HS-27A (cell line): ENCODE measurements around the gene HMBS.
"Not testable (repeated sequence)": the region's sequence is repeated elsewhere in the genome, so short reads cannot be mapped to it uniquely, and the experiment has no call there.

Experiments used
- DNase-seq: peaks from one replicate; pipeline ENCODE4 v3.0.0-alpha.2; 2012; ENCODE audit warnings: low read depth, missing footprints

HMBS gene

GRCh38 chr11:119100994-119101758 is 16.5 kb downstream of the HMBS start:
- no peak for DNase-seq

- DNase-seq = peak; percentile 84
Observed at GRCh38 chr11:119101759-119102423, 17.2 kb downstream of the HMBS start, which contains the start of gene DPAGT1. TSS of gene DPAGT1 (minus strand) at chr11:119101853. CDS start at chr11:119101655, 198 bp downstream.

DNA sequence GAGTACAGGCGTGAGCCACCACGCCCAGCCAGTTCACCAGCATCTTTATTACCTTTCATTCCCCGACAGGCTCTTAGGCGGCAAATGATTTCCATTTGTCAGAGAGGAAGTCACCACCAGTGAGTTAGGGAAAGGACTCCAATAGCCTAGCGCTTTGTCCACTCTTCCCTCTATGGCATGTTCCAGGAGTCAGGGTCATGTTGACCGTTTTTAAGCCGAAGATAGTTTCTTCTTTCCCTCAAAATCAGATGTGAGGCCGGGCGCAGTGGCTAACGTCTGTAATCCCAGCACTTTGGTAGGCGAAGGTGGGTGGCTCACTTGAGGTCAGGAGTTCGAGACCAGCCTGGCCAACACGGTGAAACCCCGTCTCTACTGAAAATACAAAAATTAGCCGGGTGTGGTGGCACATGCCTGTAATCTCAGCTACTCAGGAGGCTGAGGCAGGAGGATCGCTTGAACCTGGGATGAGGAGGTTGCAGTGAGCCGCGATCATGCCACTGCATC is 18.5 kb downstream of the HMBS start:
- not testable (repeated sequence) for DNase-seq

GRCh38 chr11:119103793-119104192 is 19.1 kb downstream of the HMBS start:
- DNase-seq = no peak

GRCh38 chr11:119106564-119107537 is 22.2 kb downstream of the HMBS start, which contains the start of gene C2CD2L:
TSS of gene C2CD2L (plus strand) at chr11:119107344. CDS start at chr11:119107742, 398 bp downstream.
- no peak for DNase-seq

- DNase-seq = no peak
Observed at GRCh38 chr11:119107538-119108145, 23.0 kb downstream of the HMBS start.

GRCh38 chr11:119108146-119108856 is 23.6 kb downstream of the HMBS start:
- DNase-seq = no peak

DNA sequence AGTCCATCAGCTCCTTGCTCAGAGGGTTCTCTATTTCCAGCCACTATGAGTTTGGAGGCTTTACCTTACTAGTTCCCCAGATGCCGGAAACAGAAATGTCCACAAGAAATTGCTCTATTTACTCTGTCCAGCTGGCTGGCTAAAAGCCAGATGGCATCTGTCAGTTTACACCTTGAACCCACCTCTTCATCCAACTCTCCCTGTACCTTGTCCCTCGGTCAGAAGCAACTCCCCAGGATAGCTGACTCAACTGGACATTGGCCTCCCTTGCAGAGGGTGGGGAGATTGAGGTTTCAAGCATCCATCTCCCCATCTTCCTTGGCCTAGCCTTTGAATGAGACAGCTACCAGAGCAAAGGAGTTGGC is 24.2 kb downstream of the HMBS start:
- no peak for DNase-seq

DNA sequence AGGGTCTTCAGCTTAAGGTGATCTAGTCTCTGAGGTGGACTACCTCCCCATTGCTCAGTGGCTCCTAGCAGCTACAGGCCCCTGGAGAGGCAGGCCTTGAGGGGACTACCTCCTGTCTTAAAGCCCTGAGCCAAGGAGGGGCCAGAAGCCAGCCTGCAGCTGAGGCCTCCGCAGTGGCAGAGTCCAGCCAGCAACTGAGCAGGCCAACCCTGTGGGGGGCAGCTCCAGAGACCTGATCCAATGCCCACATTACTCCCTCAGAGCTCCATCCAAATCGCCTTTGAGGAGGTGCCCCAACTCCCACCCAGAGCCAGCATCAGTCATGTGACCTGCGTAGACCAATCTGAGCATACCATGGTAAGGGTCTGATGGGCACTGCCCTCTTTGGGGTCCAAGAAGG is 25.2 kb downstream of the HMBS start:
- no peak for DNase-seq

DNA sequence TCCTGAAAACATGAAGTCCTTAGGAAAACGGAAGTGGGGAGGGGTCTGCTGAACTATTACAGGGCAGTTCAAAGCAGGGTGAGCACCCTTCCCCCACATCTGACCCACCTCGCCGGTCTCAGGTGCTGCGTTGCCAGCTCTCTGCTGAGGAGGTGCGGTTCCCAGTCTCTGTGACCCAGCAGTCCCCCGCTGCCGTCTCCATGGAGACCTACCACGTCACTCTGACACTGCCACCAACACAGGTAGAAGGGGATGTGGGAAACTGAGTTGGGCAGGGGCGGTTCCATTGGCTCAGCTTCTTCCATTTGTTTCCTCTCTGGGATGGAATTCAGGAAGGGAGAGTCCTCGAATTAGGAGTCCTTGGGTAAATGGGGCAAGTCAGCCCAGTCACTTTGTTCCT is 25.8 kb downstream of the HMBS start:
- DNase-seq = no peak

- no peak for DNase-seq
Observed at GRCh38 chr11:119111361-119111925, 26.8 kb downstream of the HMBS start.

DNA sequence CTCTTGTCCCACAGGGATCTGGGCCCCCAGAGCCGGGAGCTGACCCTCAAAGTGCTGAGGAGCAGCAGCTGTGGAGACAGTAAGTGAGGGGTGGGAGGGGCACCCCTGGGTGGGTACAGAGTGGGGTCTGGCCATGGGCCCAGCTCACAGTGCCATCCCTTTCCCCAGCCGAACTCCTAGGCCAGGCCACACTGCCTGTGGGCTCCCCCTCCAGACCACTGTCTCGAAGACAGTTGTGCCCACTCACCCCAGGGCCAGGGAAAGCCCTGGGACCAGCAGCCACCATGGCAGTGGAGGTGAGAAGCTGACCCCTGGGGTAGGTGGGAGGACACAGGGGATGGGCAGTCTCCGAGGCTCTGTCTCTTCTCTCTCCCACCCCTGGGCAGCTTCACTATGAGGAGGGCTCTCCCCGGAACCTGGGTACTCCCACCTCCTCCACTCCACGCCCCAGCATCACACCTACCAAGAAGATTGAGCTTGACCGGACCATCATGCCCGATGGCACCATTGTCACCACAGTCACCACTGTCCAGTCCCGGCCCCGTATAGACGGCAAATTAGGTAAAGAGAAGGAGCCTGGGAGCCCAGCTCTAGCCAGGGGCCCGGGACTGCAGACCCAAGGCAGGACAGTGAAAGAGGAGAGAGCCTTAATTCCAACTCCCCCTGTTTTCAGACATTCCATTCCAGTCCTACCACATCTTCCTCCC is 27.8 kb downstream of the HMBS start:
- DNase-seq = no peak

DNA sequence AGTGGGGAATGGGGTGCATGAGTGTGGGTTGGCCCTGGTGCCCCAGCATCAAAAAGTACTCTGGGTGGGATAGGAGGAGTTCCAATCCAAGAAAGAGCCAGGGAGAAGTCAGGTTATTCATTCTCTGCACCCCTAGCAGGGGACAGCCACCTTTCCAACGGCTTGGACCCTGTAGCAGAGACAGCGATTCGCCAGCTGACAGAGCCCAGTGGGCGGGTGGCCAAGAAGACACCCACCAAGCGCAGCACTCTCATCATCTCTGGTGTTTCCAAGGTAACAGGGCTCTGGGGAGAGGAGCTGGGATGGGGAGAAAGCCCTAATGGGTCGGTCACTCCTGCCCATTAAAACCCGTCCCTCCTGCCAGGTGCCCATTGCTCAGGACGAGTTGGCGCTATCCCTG is 29.0 kb downstream of the HMBS start:
- DNase-seq = no peak

- no peak for DNase-seq
Observed at GRCh38 chr11:119114351-119114750, 29.7 kb downstream of the HMBS start.

DNA sequence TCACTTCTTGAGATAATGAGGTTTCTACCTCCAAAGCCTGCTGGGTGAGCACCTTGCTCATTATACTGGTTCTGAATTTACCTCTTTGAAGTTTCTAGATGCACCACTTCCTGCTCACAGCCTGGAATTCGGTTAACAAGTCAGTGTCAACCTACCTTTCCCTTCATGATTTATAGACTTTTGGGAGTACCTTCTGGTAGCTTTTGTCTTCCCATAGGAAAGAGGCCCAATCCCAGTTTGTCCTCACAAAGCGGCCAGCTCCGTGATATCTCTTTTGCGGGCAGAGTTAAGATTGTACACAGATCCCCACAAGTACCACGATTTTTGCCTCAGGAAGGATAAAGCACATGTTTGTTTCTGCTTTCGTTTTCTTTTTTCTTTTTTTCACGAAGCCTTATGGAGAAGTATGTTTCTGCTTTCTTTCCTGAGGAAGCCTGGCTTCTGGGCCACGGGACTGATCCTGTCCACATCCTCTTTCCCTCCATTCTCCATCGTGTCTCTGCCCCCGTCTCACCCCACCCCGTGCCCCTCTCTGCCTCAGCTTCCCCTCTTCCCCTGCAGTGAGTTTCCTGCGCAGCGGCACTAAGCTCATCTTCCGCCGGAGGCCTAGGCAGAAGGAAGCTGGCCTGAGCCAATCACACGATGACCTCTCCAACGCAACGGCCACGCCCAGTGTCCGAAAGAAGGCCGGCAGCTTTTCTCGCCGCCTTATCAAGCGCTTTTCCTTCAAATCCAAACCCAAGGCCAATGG is 31.0 kb downstream of the HMBS start:
- DNase-seq = no peak

DNA sequence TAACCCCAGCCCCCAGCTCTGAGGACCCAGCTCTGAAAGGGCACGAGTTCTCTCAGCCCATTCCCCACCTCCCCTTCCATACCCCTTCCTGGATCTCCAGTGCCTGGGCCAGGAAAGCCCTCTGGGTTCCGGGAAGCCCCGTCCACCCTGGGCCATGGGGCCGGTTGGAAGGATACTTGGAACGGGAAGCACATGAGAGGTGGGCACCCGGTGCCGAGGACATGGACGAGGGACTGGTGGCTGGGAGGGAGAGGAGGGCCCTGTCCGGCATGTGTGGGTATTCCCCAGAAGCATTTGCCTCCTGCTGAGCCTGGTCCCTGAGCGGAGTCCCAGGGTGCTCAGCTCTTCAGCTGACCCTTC is 31.5 kb downstream of the HMBS start:
- DNase-seq = no peak

- DNase-seq = no peak
Observed at GRCh38 chr11:119116601-119117000, 31.9 kb downstream of the HMBS start.

GRCh38 chr11:119117004-119117706 is 32.5 kb downstream of the HMBS start:
- no peak for DNase-seq

DNA sequence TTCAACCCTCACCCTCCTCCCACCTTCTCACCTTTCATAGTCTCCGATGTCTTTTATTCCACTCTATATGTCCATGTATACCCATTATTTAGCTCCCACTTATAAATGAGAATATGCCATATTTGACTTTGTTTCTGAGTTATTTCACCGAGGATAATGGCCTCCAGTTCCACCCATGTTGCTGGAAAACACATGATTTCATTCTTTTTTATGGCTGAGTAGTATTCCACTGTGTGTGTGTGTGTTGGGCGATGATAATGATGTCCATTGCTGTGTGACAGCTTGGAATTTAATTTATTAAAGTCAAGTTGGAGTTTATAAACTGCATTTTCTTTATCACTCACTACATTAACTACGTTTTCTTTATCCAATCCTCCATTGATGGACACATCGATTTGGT is 33.5 kb downstream of the HMBS start:
- DNase-seq = no peak
